NCI-H510A treated with DMSO at 0.1 percent for 48 hours (cell line): Measurements from ENCODE around the gene APBB2.

Experiments used
- DNase-seq: peaks from one replicate; lab custom pipeline; 2025; lab: John Stamatoyannopoulos, UW

Gene APBB2

DNA sequence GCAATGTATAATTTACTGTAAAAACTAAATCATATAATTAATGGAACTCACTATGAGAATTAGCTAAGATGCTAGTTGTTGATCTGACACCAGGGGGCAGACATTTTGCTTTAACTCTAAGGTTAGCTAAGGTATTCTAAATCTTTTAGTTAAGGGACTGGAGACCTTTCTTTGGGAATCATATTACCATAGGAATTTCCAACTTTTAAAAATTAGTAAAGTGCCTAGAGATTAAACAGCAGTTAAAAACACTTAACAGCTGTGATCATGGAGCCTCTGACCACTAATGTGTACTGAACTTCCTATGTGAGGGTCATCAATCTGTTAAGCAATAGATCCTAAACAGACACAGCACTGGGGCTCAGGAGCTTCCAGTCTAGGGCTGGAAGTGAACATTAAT, 238.0 kb downstream of the APBB2 start:
- peak; percentile 44 for DNase-seq

DNA sequence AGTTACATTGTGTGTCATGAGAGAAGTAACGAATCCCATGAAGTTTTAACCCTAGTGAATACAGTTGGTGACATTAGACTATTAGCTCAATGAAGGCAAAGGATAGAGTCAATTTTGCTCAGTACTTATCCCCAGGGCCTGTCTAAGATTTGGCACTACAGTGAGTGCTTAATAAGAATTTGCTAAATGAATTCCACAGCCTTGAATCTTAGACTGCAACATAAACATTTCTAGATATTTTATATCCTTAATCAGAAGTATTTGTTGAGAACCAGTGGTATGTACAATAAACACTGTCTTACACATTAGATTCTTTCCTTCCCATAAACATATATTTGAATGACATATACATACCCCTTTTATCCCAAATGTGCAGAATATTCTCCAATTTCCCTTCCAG, 241.6 kb downstream of the APBB2 start:
- no peak for DNase-seq

- DNase-seq = no peak
Observed at GRCh38 chr4:40971338-40971737, 243.0 kb downstream of the APBB2 start.

GRCh38 chr4:40969501-40969900, 244.8 kb downstream of the APBB2 start:
- no peak for DNase-seq

GRCh38 chr4:40967550-40967949, 246.8 kb downstream of the APBB2 start:
- no peak for DNase-seq

GRCh38 chr4:40966091-40966490, 248.3 kb downstream of the APBB2 start:
- no peak for DNase-seq

- no peak for DNase-seq
Observed at GRCh38 chr4:40963897-40964478, 250.4 kb downstream of the APBB2 start.

DNA sequence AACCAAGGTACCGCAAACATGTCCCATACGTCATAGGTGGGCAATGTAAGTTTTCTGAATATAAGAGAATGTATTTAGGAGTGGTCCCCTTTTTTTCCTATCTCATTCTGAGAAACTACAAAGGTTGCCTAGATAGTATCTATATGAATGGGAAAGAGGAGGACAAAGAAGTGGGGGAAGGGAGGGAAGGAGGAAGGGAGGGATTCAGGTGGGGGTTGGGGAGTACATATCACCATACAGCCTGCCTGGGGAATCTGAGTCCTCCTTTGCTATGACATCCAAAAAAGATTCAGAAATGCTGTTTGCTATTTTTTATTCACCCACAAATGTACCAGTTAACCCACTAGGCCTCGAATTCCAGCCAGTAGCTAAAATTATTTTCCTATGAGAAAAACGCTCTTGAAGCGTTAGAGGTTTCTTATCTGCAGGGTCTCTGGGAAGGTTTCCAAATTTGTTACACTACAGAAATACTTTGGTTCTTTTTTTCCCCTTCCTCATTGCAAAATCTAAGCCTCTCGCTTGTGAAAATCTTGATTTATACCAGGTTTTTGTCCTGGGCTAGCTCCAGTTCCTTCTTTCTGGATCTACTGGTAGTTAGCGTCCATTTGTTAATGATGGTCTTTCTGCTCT, 251.7 kb downstream of the APBB2 start:
- no peak for DNase-seq

DNA sequence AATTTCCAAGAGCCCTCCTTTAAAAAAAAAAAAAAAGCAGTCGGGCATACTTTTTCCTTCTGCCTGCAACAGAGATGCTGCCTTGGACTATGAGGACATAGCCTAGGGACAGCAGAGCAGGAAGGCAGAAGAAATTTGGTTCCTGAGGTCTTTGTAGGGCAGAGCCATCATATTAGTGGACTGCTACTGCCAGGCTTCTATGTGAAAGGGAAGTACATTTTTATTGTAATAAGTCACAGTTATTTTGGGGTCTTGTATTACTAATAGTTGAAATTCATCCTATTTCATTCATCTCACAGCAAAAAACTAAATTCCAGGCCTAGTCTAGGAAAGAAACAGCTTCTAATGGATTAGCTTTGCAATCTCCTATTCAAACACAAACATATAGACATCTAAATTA, 253.4 kb downstream of the APBB2 start:
- no peak for DNase-seq

DNA sequence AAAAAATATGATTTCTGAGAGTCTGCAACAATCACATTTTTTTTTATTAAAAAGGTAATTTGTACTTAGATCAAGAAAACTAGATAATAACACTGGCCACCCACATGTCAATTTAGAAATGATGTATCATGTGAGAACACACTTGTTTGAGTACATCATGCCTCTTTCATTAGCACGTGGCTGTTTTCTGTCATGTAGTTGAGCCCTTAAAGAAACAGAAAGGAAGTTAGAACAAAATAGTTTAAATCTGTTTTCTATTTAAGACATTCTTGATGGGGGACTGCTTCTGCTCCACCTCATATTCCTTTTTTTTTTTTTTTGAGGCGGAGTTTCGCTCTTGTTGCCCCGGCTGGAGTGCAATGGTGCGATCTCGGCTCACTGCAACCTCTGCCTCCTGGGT, 257.1 kb downstream of the APBB2 start:
- DNase-seq = no peak

DNA sequence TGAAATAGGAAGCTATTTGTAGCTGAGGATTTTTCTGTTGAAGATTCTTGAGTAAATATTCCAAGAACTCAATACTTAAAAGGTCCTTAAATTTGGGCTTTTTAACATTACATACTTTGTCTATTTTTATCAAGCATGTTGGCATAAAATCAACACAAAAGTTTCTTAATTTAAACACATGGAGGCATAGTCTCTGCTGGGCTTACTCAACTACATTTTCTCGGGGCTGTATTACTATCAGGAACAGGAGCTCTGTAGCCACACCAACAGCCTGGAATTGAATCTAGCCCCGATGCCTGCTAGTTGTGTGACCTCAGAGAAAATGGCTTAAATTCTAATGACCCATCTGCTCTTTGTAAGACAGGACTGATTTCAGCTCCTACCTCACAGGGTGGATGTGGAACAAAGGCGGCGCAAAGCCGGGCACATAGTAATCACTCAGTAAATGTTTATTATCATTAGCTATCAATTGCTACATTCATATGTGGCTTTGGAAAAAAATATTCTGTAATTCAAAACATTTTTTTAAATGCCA, 257.6 kb downstream of the APBB2 start:
- DNase-seq = no peak

DNA sequence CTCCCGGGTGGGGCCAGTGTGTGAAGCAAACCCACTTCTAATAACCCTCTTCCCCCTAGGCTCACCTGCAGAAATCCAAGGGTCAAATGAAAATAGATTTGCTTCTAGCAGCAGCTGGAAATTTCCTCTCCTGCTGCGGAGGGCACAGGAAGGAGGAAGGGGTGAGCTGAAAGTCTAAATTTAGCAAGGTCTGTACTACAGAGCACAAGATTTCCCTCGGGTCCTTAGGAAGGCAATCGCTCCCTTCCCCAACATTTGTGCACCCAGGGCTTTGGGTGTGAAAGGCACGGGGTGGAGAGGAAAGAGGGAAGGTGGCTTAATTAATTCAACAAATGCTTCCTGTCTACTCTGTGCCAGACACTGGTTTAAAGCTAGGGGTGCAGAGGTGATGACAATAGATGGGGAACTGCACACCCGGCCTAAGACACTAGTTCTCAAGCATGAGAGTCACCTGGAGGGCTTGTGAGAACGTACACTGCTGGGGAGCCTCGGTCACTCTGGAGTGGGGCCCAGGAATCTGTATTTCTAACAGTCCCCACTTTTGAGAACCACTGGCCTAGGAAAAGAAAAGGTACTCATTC, 260.2 kb downstream of the APBB2 start:
- no peak for DNase-seq

- DNase-seq = no peak
Observed at GRCh38 chr4:40953283-40954087, 260.9 kb downstream of the APBB2 start.

- DNase-seq = no peak
Observed at GRCh38 chr4:40952672-40953071, 261.7 kb downstream of the APBB2 start.

- no peak for DNase-seq
Observed at GRCh38 chr4:40952217-40952616, 262.1 kb downstream of the APBB2 start.

GRCh38 chr4:40951026-40951425, 263.3 kb downstream of the APBB2 start:
- no peak for DNase-seq

DNA sequence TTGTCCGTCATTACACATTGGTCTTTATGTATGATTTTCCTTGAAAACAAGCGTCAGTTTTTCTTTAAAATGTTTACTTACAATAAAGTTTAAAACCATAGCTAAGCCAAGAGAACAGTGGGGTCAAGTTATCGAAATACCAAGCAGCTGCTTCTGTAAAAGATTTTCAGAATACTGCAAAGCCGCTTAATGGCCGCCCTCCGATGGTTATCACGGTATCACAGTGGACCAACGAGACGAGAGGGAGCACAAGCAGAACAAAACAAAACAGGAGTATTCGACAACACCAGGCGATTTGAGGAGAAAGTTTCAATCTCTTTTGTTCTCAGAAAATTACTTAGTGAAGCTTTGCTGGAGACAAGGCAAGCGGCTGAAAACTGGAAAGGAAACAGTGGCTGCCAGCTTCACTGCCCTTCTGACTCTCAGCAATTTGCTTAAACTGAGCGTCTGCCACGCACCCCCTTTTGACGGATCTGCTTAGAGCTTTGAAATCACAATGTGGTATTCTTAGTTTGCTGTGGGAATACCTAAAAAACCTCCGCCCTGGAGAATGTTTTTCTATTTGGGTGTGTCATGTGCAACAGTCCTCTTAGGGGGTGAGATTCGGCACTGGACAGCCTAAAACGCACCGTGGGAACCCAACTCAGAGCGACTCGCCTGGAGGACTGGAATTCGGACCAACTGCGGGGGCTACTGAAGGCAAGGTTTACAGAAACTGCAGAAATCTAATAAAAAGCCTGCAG, 264.8 kb downstream of the APBB2 start:
- DNase-seq = no peak

DNA sequence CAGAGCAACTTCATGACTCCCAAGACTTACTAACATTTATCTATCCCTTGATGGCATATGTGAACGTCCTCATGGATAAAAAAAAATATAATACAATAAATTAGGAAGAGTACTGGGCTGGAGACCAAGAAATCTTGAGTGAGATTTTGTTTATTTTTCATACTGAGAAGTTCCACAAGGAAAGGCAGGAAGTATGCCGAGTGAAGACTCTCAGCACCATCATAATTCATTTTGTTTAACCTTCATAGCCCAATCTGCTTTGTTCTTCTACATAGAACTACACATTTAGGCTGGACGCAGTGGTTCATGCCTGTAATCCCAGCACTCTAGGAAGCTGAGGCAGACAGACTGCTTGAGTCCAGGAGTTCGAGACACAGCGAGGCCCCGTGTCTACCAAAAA, 266.3 kb downstream of the APBB2 start:
- no peak for DNase-seq

GRCh38 chr4:40946652-40947051, 267.7 kb downstream of the APBB2 start:
- no peak for DNase-seq

DNA sequence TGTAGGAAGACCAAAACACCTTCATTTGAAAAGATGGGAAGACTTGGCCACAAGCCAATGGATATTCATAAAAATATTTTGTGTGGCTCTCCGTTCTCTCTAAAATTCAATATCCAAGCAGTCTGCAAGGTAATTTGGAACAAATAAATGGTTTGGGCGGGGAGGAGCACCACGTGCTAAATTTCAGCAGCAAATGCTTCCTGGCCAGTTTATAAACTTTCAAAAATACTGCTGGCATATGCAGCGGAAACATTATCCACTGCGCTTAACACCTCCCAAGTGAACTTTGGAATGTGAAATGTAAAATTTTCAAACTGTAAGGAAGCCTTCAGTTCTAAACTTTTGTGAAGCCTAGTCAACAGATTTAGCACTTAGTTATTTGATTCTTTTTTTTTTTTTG, 273.6 kb downstream of the APBB2 start:
- no peak for DNase-seq

DNA sequence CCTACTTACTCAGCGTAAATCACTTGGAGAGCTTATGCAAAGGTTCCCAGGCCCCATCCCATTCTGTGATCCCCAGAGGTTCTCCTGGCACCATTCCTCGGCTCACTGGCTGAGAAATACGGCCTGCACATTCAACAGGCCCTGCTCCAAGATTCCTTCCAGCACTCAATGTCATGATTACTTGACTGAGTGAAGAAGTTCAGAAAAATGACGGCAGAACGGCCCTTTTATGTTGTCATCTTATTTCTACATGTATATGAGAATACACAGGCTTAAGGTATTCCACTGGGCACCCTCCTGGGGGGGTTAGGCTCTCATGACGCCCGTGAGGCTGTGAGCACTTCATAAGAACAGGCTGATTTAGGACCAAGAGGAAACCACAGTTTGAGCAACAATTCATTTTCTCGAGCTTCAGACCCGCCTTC, 274.0 kb downstream of the APBB2 start:
- DNase-seq = no peak

DNA sequence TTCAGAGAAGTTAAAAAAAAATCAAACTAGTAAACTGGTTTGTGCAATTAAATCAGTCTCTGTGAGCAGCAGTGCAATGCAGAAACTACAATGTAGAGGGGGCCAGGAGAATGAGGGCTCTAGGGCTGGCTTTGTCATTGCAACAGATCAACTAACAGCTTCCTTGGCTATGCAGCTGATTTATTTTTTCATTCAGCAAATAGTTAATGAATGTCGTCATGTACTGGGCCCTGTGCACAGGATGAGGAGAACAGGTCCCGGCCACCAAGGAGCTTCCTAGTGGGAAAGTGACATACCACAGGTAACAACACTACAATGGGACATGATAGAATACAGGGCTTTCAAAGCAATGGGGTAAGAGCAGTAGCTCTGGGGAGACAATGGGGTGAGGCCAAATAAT, 274.5 kb downstream of the APBB2 start:
- no peak for DNase-seq
